Colon (tissue), 2 donors: ENCODE data around the gene NCAPH2.

Experiments used
- FAIRE-seq: peaks from 2 replicates; lab custom pipeline; 2012; peaks lifted over from hg19 to GRCh38; lab: Jason Lieb, UNC
- donor health status: control.
- donor health status: control.

Gene NCAPH2

GRCh38 chr22:50490531-50491308 is 17.3 kb upstream of the NCAPH2 start:
- FAIRE-seq: no peak

DNA sequence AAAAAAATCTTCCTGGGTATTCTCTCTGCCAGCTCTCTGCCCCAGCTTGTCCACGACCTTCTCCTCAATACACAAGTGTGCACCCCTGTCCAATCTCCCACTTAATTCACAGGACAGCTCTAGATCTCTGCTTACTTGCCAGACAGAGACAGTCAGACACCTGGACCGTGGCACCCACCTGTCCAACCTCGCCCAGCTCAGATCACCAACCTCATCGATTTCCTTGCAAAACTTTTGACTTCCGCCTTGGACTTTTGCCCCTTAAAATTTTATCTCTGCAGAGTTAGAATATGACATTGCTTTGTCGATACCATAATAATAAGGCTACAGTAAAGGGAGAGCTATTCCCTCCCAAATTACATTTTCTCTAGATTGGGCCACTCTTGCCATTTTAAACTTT is 10.9 kb upstream of the NCAPH2 start:
- no peak for FAIRE-seq

DNA sequence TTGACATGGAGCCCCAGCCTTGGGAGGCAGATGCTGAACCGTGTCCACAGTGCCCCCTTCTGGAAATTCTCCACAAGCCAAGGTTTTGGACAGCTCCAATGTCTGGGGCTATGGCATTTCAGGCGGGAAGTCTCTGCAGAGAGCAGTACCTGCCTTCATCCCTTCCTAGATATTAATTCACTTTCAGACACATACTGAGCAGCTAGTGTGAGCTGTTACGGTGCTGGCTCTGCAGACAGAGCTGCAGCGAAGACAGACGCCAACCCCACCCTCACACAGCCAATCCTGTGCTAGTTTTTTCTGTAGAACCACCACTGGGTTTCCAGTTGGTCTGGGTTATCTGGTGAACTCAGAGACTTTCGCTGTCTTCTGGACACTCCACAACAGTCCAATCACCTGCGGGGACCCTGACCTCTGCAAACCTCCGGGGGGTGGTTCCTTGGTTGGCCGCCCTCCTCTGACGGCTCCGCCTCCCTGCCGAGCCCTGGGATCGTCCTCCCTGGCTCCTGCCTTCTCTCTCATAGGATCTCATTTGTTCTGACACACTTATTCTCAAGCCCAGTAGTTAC is 9.6 kb upstream of the NCAPH2 start:
- no peak for FAIRE-seq

- no peak for FAIRE-seq
Observed at GRCh38 chr22:50500452-50500851, 7.6 kb upstream of the NCAPH2 start.

GRCh38 chr22:50502096-50502495 is 5.9 kb upstream of the NCAPH2 start:
- FAIRE-seq: no peak

GRCh38 chr22:50502628-50503474 is 5.2 kb upstream of the NCAPH2 start:
- no peak for FAIRE-seq

DNA sequence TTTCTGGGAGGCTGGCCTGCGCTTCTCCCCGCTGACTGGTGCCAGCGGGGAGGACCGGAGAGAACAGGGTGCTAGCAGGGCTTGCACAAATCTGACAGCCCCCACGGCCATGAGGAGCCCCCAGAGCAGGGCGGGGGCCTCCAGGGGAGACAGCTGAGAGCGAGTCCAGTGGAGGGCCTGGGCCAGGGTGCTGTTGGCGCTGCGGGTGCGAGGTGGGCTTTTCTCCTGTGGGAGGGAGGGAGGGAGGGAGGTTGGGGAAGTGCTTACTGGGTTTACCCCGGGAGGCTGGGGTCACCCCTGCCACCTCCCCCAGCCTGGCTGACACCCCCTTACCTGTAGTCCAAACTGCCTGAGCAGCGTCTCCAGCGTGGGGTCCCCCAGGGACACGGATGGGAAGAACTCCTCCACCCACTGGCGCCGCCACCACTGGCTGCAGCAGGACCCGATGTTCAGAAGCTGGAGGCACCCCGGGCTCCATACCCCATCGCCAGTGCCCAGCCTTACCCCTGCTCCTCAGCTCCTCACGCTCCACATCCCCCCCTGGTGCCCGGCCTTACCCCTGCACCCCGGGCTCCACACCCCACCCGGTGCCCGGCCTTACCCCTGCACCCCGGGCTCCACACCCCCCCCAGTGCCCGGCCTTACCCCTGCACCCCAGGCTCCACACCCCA is 4.4 kb upstream of the NCAPH2 start:
- FAIRE-seq: no peak

GRCh38 chr22:50504369-50505211 is 3.4 kb upstream of the NCAPH2 start:
- no peak for FAIRE-seq

- no peak for FAIRE-seq
Observed at GRCh38 chr22:50505276-50505775, 2.7 kb upstream of the NCAPH2 start.

DNA sequence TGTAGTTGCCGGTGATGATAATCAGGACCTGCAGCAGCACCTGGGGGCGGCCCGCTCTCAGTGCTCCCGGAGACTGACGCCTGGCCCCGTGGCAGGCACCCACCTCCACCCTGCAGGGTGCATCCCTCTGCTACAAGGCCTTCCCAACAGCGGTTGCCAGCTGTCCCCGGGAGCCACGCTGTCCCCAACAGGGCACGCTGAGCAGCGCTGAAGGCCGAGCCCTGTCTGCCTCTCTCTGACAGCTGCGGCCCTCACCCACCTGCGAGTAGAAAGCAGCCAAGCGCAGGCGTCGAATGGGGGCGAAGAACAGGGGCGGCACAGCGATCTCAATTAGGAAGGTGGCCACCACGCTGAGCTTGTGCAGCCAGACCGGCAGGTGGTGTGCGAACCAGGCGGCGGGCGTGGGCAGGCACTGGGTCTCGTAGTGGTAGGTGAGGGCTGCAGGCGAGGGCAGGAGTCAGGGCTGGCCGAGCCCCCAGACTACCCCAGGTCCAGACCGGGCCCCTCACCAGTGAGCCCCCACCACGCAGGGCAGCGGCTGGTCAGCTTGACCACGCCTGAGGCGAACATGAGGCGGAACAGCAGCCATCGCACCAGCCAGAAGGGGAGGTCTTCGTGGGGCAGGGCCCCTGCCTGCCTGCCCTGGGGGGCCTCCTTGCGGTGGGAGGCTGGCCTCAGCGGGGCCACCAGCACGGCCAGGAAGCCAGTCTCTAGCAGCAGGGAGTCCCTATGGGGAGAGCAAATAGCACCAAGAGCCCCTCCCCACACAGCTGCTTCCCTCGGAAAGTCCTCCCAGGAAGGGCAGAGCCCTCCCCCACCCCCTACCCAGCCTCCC is 2.0 kb upstream of the NCAPH2 start:
- no peak for FAIRE-seq

DNA sequence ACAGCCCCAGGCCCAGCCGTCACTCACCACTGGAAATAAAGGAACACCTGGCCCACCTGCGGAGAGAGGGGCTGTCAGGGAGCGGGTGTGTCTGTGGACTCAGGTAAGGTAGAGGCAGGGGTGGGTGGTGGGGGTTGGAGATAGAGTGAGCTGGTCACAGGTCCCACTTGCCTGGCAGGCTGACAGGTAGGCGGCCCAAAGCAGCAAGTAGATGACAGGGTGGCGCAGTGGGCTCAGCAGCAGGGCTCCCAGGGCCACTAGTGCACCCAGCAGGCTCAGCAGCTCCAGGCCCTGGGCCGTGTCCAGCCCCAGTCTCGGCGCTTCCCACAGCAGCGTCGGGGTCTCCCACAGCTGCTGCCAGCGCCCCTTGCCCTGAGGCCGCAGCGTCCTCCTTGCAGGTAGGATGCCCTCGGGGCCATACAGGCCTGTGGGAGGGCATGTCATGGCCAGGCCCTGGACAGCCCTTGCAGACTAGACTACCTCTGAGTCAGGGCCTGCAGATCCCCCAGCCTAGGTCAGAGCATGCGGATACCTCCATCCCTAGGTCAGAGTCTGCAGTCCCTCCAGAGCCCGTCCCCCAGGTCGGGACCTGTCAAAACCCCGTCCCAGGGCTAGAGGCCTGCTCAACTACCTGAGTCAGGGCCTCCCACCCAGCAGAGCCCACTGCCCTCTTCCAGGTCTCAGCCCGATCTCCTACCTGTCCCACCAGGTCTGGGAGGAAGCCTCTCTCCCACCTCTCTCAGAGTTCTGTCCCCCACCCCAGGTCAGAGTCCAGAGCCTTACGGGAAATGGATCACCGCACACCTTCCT is 1.2 kb upstream of the NCAPH2 start:
- no peak for FAIRE-seq

DNA sequence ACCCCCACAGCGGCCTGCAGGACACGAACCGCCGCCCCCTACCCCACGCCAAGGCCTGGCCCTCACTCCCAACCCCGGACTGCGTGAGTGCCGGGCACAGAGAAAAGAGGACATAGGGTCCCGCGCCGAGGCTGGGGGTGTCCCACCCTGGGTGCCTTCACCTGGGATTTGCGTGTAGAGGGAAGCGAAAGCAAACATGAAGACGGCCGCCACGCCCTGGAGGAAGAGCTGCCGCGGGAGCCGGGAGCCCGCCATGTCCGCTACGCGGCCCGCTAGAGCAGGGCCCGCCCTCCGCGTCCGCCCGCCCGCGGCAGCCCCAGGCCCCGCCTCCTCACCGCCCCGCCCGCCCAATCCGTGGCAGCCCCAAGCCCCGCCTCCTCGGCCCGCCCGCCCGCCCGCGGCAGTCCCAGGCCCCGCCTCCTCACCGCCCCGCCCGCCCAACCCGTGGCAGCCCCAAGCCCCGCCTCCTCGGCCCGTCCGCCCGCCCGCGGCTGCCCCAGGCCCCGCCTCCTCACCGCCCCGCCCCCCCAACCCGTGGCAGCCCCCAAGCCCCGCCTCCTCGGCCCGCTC is 518 bp upstream of the NCAPH2 start, which contains the start of gene LMF2:
Gene LMF2, minus strand, starts transcription at position 282 of the 570 bp plus-strand sequence. Its CDS starts 27 bp downstream, at position 255.
- FAIRE-seq: no peak

- FAIRE-seq: no peak
Observed at GRCh38 chr22:50508897-50509296, 873 bp downstream of the NCAPH2 start.

GRCh38 chr22:50513175-50513574 is 5.2 kb downstream of the NCAPH2 start:
- no peak for FAIRE-seq

- no peak for FAIRE-seq
Observed at GRCh38 chr22:50516068-50516467, 8.0 kb downstream of the NCAPH2 start.

DNA sequence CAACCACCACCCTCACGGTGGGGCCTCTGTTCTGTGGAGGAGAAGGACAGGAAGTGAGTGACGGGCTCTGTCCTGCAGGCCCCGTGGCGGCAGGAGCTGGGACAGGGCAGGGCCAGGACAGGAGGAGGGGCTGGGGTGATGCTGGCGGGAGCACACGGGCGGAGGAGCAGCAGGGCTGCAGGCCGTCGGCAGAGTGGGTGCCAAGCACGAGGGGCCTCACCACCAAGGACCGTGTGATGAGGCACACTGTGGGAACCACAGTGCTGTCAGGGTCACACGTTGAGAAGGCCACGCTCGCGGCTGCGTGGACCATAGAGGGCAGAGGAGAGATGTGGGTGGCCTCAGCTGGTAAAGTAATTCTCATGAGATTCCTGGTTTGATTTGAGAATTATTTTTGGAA is 8.9 kb downstream of the NCAPH2 start:
- no peak for FAIRE-seq

DNA sequence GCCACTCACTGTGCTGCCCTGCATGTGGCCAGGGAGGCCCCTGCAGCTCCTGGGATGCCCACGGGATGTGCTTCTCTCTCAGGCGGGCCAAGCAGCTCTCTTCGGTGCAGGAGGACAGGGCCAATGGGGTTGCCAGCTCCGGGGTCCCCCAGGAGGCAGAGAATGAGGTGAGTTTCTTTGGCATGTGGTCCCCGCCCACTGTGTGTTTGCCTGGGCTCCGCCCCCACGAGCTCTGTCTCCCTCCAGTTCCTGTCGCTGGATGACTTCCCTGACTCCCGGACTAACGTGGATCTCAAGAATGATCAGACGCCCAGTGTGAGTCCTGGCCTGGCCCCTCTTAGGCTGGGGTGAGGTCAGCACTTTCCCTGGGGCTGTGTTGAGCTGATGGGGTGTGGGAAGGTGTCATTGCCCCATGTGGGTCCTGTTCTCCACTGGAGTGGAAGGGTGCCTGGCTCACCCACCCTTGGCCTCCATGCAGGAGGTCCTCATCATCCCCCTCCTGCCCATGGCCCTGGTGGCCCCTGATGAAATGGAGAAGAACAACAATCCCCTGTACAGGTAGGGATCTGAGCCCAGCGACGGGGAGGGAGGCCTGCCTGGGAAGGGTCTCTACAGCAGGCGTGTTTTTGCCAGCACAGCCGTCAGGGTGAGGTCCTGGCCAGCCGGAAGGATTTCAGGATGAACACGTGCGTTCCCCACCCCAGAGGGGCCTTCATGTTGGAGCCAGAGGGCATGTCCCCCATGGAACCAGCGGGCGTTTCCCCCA is 9.7 kb downstream of the NCAPH2 start:
- no peak for FAIRE-seq

DNA sequence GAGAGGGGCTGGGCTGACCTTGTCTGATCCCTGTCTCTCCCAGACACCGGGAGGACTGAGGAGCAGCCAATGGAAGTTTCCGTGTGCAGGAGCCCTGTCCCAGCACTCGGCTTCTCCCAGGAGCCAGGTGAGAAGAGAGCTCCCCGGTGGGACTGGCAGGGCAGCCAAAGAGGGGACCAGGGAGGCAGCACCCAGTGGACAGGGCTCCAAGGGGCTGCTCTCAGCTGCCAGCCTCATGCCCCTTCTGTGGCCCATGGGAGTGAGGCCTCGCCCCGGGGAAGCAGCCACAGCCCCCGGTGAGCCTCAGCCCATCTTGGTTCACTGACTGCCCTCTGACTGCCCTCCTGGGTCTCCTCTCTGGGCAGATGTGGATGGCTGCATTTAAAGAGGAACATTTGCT is 10.6 kb downstream of the NCAPH2 start:
- FAIRE-seq: no peak
